Caco-2 (cell line): Measurements from ENCODE around the gene EMC8. TPM values are rescaled to one million over a fixed set of nuclear protein-coding genes. Genes with fewer than 3 reads are reported as not detected.
A peak's percentile ranks its signal among the peaks of the same experiment; 100 is the strongest.

Source experiments
- BruUV-seq: library from RNA; stranded (reverse); fragments of 400-500 nt; replicated peaks from 2 replicates; lab custom pipeline; 2021; lab: Mats Ljungman, UMichigan
- CTCF ChIA-PET: fragments of 300-600 bp; sonication (Branson Sonifier 250); formaldehyde crosslinking; loops from one replicate; lab custom pipeline; 2022; ENCODE audit warnings: antibody characterized with exemption; lab: Charles Lee
- POLR2A ChIA-PET: fragments of 300-600 bp; sonication (Branson Sonifier 250); formaldehyde crosslinking; loops from one replicate; lab custom pipeline; 2022; ENCODE audit warnings: antibody characterized with exemption; lab: Charles Lee
- DNase-seq, 2 experiments: peaks; one replicate each; pipeline versions ENCODE4 v3.0.0 to v3.0.0-alpha.2; 2020 to 2022
- H3K27me3 ChIP-seq: replicated peaks from 2 replicates; pipeline ENCODE4 v1.6.0; 2011; ENCODE audit warnings: low read length; ENCODE audit not compliant: control insufficient read depth, insufficient read depth
- H3K36me3 ChIP-seq: 2 replicates; pipeline ENCODE4 v1.5.1; 2011; ENCODE audit warnings: low read length; ENCODE audit not compliant: control insufficient read depth, insufficient read depth
- H3K4me1 ChIP-seq: fragments of 250-450 bp; sonication (Bioruptor Pico); 2 replicates; pipeline ENCODE4 v1.5.1; 2020; ENCODE audit warnings: mild to moderate bottlenecking
- H3K4me3 ChIP-seq: 2 replicates; pipeline ENCODE4 v1.5.1; 2011; ENCODE audit warnings: low read depth, mild to moderate bottlenecking, control low read depth, low read length
- H3K9me3 ChIP-seq: fragments of 250-450 bp; sonication (Bioruptor Pico); 2 replicates; pipeline ENCODE4 v1.5.1; 2020; ENCODE audit warnings: mild to moderate bottlenecking, moderate library complexity
- H3K27ac Mint-ChIP-seq: one replicate; pipeline ENCODE4 v1.8.0; 2022; ENCODE audit warnings: mixed read lengths; ENCODE audit not compliant: unreplicated experiment
- H3K27me3 Mint-ChIP-seq: one replicate; pipeline ENCODE4 v1.8.0; 2022; ENCODE audit warnings: mixed read lengths; ENCODE audit not compliant: insufficient read depth, unreplicated experiment
- H3K36me3 Mint-ChIP-seq: one replicate; pipeline ENCODE4 v1.8.0; 2022; ENCODE audit warnings: mild to moderate bottlenecking, mixed read lengths; ENCODE audit not compliant: insufficient read depth, unreplicated experiment
- H3K4me1 Mint-ChIP-seq: one replicate; pipeline ENCODE4 v1.8.0; 2022; ENCODE audit warnings: low read depth, mixed read lengths; ENCODE audit not compliant: unreplicated experiment
- H3K4me3 Mint-ChIP-seq: one replicate; pipeline ENCODE4 v1.8.0; 2022; ENCODE audit warnings: mild to moderate bottlenecking, moderate library complexity, mixed read lengths; ENCODE audit not compliant: unreplicated experiment
- H3K9me3 Mint-ChIP-seq: one replicate; pipeline ENCODE4 v1.8.0; 2022; ENCODE audit warnings: mixed read lengths; ENCODE audit not compliant: unreplicated experiment
- CTCF ChIP-seq, 2 experiments: fragments of 200-600 bp in 1 of 2; IDR thresholded peaks; 1 replicate in 1 of 2; 2 replicates in 1 of 2; pipeline versions ENCODE4 v1.5.1 to v1.8.0; 2011 to 2022; ENCODE audit warnings: antibody characterized with exemption in 1 of 2, control low read depth in 1 of 2, inconsistent platforms in 1 of 2, low read depth in 1 of 2, low read length in 1 of 2, mild to moderate bottlenecking in 1 of 2, moderate library complexity in 1 of 2; ENCODE audit not compliant: insufficient read depth in 1 of 2, severe bottlenecking in 1 of 2, unreplicated experiment in 1 of 2
- intact Hi-C: fragments of 100-400 bp; cut with micrococcal nuclease; formaldehyde crosslinking; loops from one replicate; pipeline ENCODE4 v1.10.0; 2022; ENCODE audit not compliant: unreplicated experiment
- total RNA-seq: library from RNA; stranded (reverse); gene quantifications from 2 replicates; pipeline ENCODE4 v1.2.3, GENCODE V29; 2022

EMC8 gene
- total RNA-seq, 1 experiment from 2014 or later, result 94.7 TPM

GRCh38 chr16:85828166-85828565 lies 28.8 kb upstream of the EMC8 start:
- H3K27me3 Mint-ChIP-seq, result no peaks in the 10 kb centered on the region
- TF ChIP-seq CTCF (IDR thresholded peaks at IDR 0.05; ENCODE audit: insufficient read depth in 1 of 2, low read depth in 1 of 2, low read length in 1 of 2, severe bottlenecking in 1 of 2, unreplicated experiment in 1 of 2), result no peak
- intact Hi-C loops, result no loop called here
- Histone ChIP-seq H3K9me3 (no peaks in the 10 kb centered on the region), H3K36me3 (no peaks in the 10 kb centered on the region), H3K4me3 (no peak overlapping the region), H3K27me3 (no peaks in the 10 kb centered on the region), H3K4me1 (no peaks in the 10 kb centered on the region)
- CTCF ChIA-PET, result no interaction called here
- H3K27ac Mint-ChIP-seq, result no peak overlapping the region
- DNase-seq, result no peak
- peaks cover 11% of the 10 kb centered on the region for H3K9me3 Mint-ChIP-seq
- H3K36me3 Mint-ChIP-seq, result no peaks in the 10 kb centered on the region
- H3K4me1 Mint-ChIP-seq, result no peaks in the 10 kb centered on the region
- H3K4me3 Mint-ChIP-seq, result no peak overlapping the region
- no TSS peak for BruUV-seq
- POLR2A ChIA-PET, result no interaction called here

DNA sequence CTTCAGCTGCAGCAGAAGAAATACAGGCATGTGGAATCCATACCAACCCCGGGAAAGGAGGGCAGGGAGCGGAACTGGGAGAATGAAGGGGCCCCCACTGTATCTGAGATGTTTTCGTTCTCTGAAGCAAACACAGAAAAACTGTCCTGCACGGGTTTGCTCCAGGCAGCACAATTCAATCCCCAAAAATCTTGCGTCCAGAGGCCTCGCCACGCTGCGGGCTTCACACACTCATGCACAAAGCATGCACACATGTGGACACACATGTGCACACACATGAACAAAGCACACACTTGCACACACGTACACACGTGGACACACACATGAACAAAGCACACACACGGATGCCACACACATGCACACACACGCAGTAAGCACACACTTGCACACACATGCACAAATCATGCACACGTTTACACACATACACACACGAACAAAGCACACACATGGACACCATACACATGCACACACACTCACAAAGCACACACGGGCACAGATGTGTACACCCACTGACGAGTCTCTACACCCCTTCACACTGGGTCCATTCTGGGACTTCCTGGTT lies 27.4 kb upstream of the EMC8 start:
- Histone ChIP-seq H3K4me3 (no peak overlapping the region), H3K4me1 (peaks cover under 1% of the 10 kb centered on the region; the same call in 1 of the 2 replicates), H3K36me3 (no peaks in the 10 kb centered on the region), H3K27me3 (no peaks in the 10 kb centered on the region), H3K9me3 (no peaks in the 10 kb centered on the region)
- no peak for DNase-seq
- ChIA-PET CTCF (no interaction called here), POLR2A (no interaction called here)
- Mint-ChIP-seq H3K27ac (no peak overlapping the region), H3K4me3 (no peak overlapping the region), H3K27me3 (no peaks in the 10 kb centered on the region), H3K9me3 (peaks cover 11% of the 10 kb centered on the region), H3K36me3 (no peaks in the 10 kb centered on the region), H3K4me1 (no peaks in the 10 kb centered on the region)
- TF ChIP-seq CTCF (IDR thresholded peaks at IDR 0.05; ENCODE audit: insufficient read depth in 1 of 2, low read depth in 1 of 2, low read length in 1 of 2, severe bottlenecking in 1 of 2, unreplicated experiment in 1 of 2), result no peak
- no TSS peak for BruUV-seq
- intact Hi-C loops, result no loop called here

- Mint-ChIP-seq H3K36me3 (no peaks in the 10 kb centered on the region), H3K4me1 (no peaks in the 10 kb centered on the region), H3K9me3 (peaks cover 11% of the 10 kb centered on the region), H3K27ac (no peak overlapping the region), H3K4me3 (no peak overlapping the region), H3K27me3 (no peaks in the 10 kb centered on the region)
- BruUV-seq, result no TSS peak
- TF ChIP-seq CTCF (IDR thresholded peaks at IDR 0.05; ENCODE audit: insufficient read depth in 1 of 2, low read depth in 1 of 2, low read length in 1 of 2, severe bottlenecking in 1 of 2, unreplicated experiment in 1 of 2), result peak; percentile 18 to 40
- no peak overlapping the region for H3K4me3 ChIP-seq
- peaks cover 3% of the 10 kb centered on the region; the same call in 1 of the 2 replicates for H3K4me1 ChIP-seq
- CTCF ChIA-PET, result no interaction called here
- POLR2A ChIA-PET, result no interaction called here
- DNase-seq, result peak in 1 of 2 experiments; percentile 30
- intact Hi-C loops, result no loop called here
- H3K9me3 ChIP-seq, result no peaks in the 10 kb centered on the region
- no peaks in the 10 kb centered on the region for H3K27me3 ChIP-seq
- H3K36me3 ChIP-seq, result no peaks in the 10 kb centered on the region
These were observed 26.0 kb upstream of the EMC8 start for GRCh38 chr16:85825326-85825725.
